Neural progenitor cell (in vitro differentiated cells): ENCODE measurements around the gene FFAR3. TPM values are rescaled to one million over a fixed set of nuclear protein-coding genes. Genes with fewer than 3 reads are reported as not detected.

Experiments
- DNase-seq: peaks from one replicate; pipeline ENCODE4 v3.0.0-alpha.2; 2016; ENCODE audit warnings: low spot score
- H2AFZ ChIP-seq: fragments of 200-600 bp; sonication (generic); replicated peaks from 2 replicates; pipeline ENCODE4 v1.6.1; 2016; ENCODE audit warnings: antibody characterized with exemption
- H3F3A ChIP-seq: fragments of 200-600 bp; sonication (generic); 2 replicates; pipeline ENCODE4 v1.6.1; 2016; ENCODE audit warnings: antibody characterized with exemption, low read depth
- H3K27ac ChIP-seq: fragments of 200-600 bp; sonication (generic); 2 replicates; pipeline ENCODE4 v1.5.1; 2016; ENCODE audit warnings: mild to moderate bottlenecking
- H3K27me3 ChIP-seq: fragments of 200-600 bp; sonication (generic); 2 replicates; pipeline ENCODE4 v1.6.1; 2016; ENCODE audit warnings: mild to moderate bottlenecking, moderate library complexity
- H3K36me3 ChIP-seq: fragments of 200-600 bp; sonication (generic); 2 replicates; pipeline ENCODE4 v1.5.1; 2016
- H3K4me1 ChIP-seq: fragments of 200-600 bp; sonication (generic); 2 replicates; pipeline ENCODE4 v1.6.1; 2016; ENCODE audit warnings: mixed run types
- H3K4me2 ChIP-seq: fragments of 200-600 bp; sonication (generic); 2 replicates; pipeline ENCODE4 v1.6.1; 2016
- H3K4me3 ChIP-seq: fragments of 200-600 bp; sonication (generic); 2 replicates; pipeline ENCODE4 v1.5.1; 2016
- H3K79me2 ChIP-seq: fragments of 200-600 bp; sonication (generic); 2 replicates; pipeline ENCODE4 v1.6.1; 2016; ENCODE audit warnings: low read depth
- H3K9ac ChIP-seq: fragments of 200-600 bp; sonication (generic); 2 replicates; pipeline ENCODE4 v1.6.1; 2016
- H3K9me3 ChIP-seq: fragments of 200-600 bp; sonication (generic); 2 replicates; pipeline ENCODE4 v1.5.1; 2016; ENCODE audit warnings: low read depth
- H4K20me1 ChIP-seq: fragments of 200-600 bp; sonication (generic); 2 replicates; pipeline ENCODE4 v1.6.1; 2016; ENCODE audit warnings: low read depth
- H3K27ac Mint-ChIP-seq: 3 replicates; pipeline ENCODE4 v1.8.0; 2021; ENCODE audit warnings: mixed read lengths
- H3K27me3 Mint-ChIP-seq: 2 replicates; pipeline ENCODE4 v1.8.0; 2022; ENCODE audit warnings: low read depth, mild to moderate bottlenecking, inconsistent platforms, moderate library complexity, mixed read lengths; ENCODE audit not compliant: insufficient read depth
- H3K36me3 Mint-ChIP-seq: 3 replicates; pipeline ENCODE4 v1.8.0; 2021; ENCODE audit warnings: mixed read lengths
- H3K4me1 Mint-ChIP-seq: 3 replicates; pipeline ENCODE4 v1.8.0; 2021; ENCODE audit warnings: mixed read lengths
- H3K4me3 Mint-ChIP-seq: 3 replicates; pipeline ENCODE4 v1.8.0; 2021; ENCODE audit warnings: mild to moderate bottlenecking, moderate library complexity, mixed read lengths
- H3K9me3 Mint-ChIP-seq: 3 replicates; pipeline ENCODE4 v1.8.0; 2020; ENCODE audit warnings: mixed read lengths
- EZH2 ChIP-seq: fragments of 200-600 bp; sonication (generic); IDR thresholded peaks from 2 replicates; pipeline ENCODE4 v1.6.1; 2017; ENCODE audit warnings: antibody characterized with exemption, mild to moderate bottlenecking, moderate library complexity
- EZH2phosphoT487 ChIP-seq: fragments of 200-600 bp; sonication (generic); IDR thresholded peaks from 2 replicates; pipeline ENCODE4 v1.6.1; 2017; ENCODE audit warnings: antibody characterized with exemption
- total RNA-seq: library from RNA; depleted of rRNA; stranded (reverse); fragments of >200 nt; gene quantifications from 2 replicates; pipeline ENCODE4 v1.2.3, GENCODE V29; 2015; ENCODE audit warnings: low replicate concordance
- TF ChIP-seq, protein P1 (sequence below): fragments of 200-600 bp; sonication (generic); IDR thresholded peaks from 2 replicates; pipeline ENCODE4 v1.5.1; 2017; ENCODE audit warnings: antibody characterized with exemption, mild to moderate bottlenecking

Gene FFAR3
- total RNA-seq, 1 donor from 2014 or later: not detected

DNA sequence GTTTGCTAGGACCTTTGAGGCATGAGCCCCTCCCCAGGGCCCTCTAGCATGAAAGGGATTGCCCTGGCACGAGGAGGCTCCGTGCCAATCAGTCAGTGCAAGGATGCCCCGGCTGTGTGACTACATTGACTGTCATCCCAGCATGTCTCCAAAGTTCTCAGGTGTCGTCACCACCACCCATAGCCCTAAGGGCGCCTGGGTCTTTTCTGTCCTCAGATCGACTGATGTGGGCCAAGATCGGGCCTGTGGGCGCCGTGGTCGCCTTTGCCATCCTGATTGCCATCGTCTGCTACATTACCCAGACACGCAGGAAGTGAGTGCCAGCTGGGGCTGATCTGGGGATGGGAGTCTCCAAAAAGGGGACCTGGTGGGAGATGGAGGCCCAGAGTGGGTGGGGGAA is 47.9 kb upstream of the FFAR3 start:
- Histone ChIP-seq H3K9ac (no peak overlapping the region), H3K79me2 (no peaks in the 10 kb centered on the region), H3K9me3 (no peaks in the 10 kb centered on the region), H3K4me1 (no peaks in the 10 kb centered on the region), H2AFZ (no peak overlapping the region), H3F3A (no peaks in the 10 kb centered on the region), H3K27ac (no peak overlapping the region), H3K4me3 (no peak overlapping the region), H3K36me3 (no peaks in the 10 kb centered on the region), H4K20me1 (no peaks in the 10 kb centered on the region), H3K4me2 (no peak overlapping the region), H3K27me3 (no peaks in the 10 kb centered on the region)
- no peak for DNase-seq
- TF ChIP-seq, protein P1, sequence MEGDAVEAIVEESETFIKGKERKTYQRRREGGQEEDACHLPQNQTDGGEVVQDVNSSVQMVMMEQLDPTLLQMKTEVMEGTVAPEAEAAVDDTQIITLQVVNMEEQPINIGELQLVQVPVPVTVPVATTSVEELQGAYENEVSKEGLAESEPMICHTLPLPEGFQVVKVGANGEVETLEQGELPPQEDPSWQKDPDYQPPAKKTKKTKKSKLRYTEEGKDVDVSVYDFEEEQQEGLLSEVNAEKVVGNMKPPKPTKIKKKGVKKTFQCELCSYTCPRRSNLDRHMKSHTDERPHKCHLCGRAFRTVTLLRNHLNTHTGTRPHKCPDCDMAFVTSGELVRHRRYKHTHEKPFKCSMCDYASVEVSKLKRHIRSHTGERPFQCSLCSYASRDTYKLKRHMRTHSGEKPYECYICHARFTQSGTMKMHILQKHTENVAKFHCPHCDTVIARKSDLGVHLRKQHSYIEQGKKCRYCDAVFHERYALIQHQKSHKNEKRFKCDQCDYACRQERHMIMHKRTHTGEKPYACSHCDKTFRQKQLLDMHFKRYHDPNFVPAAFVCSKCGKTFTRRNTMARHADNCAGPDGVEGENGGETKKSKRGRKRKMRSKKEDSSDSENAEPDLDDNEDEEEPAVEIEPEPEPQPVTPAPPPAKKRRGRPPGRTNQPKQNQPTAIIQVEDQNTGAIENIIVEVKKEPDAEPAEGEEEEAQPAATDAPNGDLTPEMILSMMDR: no peak
- TF ChIP-seq EZH2phosphoT487 (no peak), EZH2 (no peak)
- peaks cover 12% of the 10 kb centered on the region for H3K4me1 Mint-ChIP-seq
- no peak overlapping the region for H3K27ac Mint-ChIP-seq
- no peaks in the 10 kb centered on the region for H3K9me3 Mint-ChIP-seq
- no peak overlapping the region for H3K4me3 Mint-ChIP-seq
- no peaks in the 10 kb centered on the region for H3K36me3 Mint-ChIP-seq
- H3K27me3 Mint-ChIP-seq: peaks cover 17% of the 10 kb centered on the region

DNA sequence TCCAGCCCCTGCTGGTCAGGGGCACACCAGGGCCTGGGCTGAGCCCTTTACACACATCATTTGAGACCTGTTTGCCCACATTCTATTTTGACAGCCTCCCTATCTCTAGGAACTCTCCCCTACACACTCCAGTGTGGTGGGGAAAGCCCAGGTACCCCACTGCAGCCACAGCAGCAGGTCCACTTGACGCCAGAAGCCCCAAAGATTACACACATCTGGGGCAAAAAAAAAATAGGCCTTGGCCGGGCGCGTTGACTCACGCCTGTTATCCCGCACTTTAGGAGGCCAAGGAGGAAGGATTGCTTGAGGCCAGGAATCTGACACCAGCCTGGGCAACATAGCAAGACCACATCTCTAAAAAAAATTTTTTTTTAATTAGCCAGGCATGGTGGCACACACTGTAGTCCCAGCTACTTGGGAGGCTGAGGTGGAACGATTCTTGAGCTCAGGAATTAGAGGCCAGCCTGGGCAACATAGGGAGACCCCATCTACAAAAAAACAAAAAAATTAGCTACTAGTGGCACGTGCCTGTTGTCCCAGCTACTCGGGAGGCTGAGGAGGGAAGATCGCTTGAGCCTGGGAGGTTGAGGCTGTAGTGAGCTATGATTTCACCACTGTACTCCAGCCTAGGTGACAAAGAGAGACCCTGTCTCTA is 47.3 kb upstream of the FFAR3 start:
- H3K4me1 ChIP-seq: no peaks in the 10 kb centered on the region
- Mint-ChIP-seq H3K27me3 (peaks cover 17% of the 10 kb centered on the region), H3K36me3 (no peaks in the 10 kb centered on the region), H3K4me1 (peaks cover 12% of the 10 kb centered on the region), H3K4me3 (no peak overlapping the region), H3K9me3 (no peaks in the 10 kb centered on the region), H3K27ac (no peak overlapping the region)
- no peak overlapping the region for H3K4me2 ChIP-seq
- TF ChIP-seq EZH2phosphoT487: no peak
- no peak for TF ChIP-seq EZH2
- TF ChIP-seq, protein P1: no peak
- no peak overlapping the region for H3K27ac ChIP-seq
- no peaks in the 10 kb centered on the region for H3K36me3 ChIP-seq
- H3K4me3 ChIP-seq: no peak overlapping the region
- no peak for DNase-seq
- H3K9me3 ChIP-seq: no peaks in the 10 kb centered on the region
- no peak overlapping the region for H2AFZ ChIP-seq
- H3K9ac ChIP-seq: no peak overlapping the region
- H3F3A ChIP-seq: no peaks in the 10 kb centered on the region
- H4K20me1 ChIP-seq: no peaks in the 10 kb centered on the region
- H3K27me3 ChIP-seq: no peaks in the 10 kb centered on the region
- H3K79me2 ChIP-seq: no peaks in the 10 kb centered on the region

DNA sequence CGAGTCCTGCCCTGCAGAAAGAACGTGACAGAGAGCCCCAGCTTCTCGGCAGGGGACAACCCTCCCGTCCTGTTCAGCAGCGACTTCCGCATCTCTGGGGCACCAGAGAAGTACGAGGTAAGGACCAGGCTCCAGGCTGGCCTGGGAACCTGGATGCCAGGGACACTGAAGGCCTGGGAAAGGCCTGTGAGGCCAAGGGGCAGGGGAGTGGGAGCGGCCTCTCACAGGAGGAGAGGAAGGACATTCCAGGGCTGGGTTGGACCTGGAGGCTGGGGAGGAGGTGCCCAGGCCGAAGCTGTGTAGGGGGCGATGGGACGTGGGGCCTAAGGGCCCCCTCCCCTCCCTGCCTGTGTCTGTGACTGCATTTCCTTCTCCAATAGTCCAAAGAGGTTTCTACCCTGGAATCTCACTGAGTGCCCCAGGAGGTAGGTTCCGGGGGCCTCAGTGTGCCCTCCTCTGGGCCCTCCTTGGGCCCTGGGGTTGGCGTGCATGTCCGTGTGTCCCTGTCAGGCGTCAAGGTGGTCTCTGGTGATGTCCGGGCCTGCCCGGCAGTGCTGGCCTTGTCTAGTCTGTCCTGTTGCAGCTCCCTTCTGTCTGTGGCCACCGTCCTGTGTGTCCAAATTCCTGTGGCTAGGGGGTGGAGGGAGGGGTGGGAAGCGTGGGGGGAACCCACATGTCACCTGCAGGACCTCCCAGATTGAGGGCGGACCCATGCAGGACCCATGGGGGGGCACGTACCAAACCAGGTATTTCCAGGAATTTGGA is 46.2 kb upstream of the FFAR3 start:
- H3K4me3 ChIP-seq: no peak overlapping the region
- Mint-ChIP-seq H3K9me3 (no peaks in the 10 kb centered on the region), H3K27me3 (peaks cover 16% of the 10 kb centered on the region), H3K27ac (no peak overlapping the region), H3K36me3 (no peaks in the 10 kb centered on the region), H3K4me1 (peaks cover 8% of the 10 kb centered on the region), H3K4me3 (no peak overlapping the region)
- TF ChIP-seq, protein P1: no peak
- no peak for TF ChIP-seq EZH2
- no peak for TF ChIP-seq EZH2phosphoT487
- H3K4me2 ChIP-seq: no peak overlapping the region
- no peaks in the 10 kb centered on the region for H3K9me3 ChIP-seq
- H4K20me1 ChIP-seq: no peaks in the 10 kb centered on the region
- H3K4me1 ChIP-seq: no peaks in the 10 kb centered on the region
- no peak overlapping the region for H3K27ac ChIP-seq
- no peaks in the 10 kb centered on the region for H3F3A ChIP-seq
- H2AFZ ChIP-seq: no peak overlapping the region
- no peaks in the 10 kb centered on the region for H3K79me2 ChIP-seq
- no peak for DNase-seq
- no peaks in the 10 kb centered on the region for H3K27me3 ChIP-seq
- H3K36me3 ChIP-seq: no peaks in the 10 kb centered on the region
- H3K9ac ChIP-seq: no peak overlapping the region
